Measurements from ENCODE around the gene SAFB2.

Gene SAFB2

DNA sequence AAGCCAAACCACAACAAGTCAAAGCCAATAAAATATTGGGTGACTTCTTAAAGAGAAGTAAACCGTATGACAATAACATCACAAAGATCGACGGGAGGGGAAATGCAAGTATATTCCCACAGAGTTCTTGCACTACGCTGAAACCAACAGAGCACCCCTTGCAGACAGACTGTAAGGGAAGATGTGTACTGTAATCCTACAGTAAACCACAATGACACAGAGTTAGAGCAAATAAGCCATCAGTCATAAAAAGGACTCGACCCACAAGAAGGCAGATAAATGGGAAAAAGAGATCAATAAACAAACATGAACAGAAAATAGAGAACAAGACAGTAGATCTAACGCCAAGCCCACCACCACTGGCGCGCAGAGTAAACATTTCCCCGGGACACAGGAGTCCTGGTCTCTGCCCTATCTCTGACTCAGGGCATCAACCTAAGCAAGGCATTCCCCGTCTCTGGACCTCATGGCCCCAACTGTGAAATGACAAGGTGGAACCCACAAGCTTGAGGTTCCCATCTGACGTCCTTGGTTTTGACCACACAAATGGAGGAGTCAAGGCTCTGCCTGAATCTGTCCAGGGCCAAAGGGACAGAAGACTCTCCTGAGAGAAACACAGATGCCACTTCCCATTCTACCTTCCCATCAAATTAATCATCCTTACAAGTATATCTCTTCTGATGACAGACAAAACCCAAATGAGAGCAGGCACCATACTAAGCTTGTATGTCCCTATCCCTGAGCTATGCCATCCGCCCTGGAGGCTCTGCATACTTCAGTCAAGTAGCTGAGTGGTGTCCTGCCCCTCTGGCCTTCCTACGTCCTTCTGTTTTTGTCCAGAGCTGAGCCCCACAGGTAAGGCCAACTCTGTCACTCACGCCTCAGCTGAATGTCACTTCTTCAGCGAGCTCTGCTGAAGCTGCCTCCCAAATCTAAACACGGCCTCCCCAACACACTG is 15.0 kb downstream of the SAFB2 start:
- peaks cover 16% of the 10 kb centered on the region for H3K4me1 Mint-ChIP-seq (ENCODE audit: low read depth)
- peaks cover 93% of the 10 kb centered on the region for H3K36me3 Mint-ChIP-seq (ENCODE audit: low read depth)
- no peaks in the 10 kb centered on the region for H3K27me3 Mint-ChIP-seq
- H3K27ac Mint-ChIP-seq: peak overlapping the region; percentile 53
- no peak for DNase-seq
- H3K4me3 Mint-ChIP-seq: no peak overlapping the region
- no peaks in the 10 kb centered on the region for H3K9me3 Mint-ChIP-seq

DNA sequence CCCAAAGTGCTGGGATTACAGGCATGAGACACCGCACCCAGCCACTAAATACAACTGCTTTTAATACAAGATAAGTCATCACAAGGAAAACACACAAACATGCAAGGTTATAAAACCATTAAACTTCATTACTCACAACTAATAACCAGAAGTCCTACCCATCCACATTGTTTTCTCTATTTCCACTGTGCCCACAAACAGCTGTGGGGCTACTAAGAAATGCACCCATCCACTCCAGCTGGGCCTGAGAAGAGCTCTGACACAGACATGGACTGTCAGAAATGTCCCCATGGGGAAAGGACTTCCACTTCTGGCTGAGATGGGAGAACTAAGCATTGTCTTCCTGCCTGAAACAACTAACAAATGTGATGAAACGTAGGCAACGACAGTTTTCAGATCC is 17.2 kb downstream of the SAFB2 start:
- Mint-ChIP-seq H3K27me3 (no peaks in the 10 kb centered on the region), H3K27ac (peak overlapping the region; percentile 8)

DNA sequence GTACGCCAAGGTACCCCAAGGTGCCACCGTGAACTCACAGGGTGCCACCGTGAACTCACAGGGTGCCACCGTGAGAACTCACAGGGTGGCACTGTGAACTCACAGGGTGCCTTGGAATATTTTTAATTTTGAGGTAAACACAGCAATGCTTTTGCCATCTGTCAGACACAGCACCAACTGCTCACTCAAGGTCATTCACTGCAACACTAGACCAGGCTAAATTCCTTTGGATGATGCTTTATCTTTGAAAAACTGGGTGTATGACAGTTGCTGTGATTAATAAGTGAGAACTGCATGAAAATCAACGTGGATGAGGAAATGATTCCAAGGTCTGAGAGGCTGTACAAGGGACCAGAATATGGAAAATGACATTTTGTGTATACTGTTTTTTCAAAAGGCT is 18.9 kb downstream of the SAFB2 start:
- DNase-seq: no peak
- peaks cover 16% of the 10 kb centered on the region for H3K4me1 Mint-ChIP-seq (ENCODE audit: low read depth)

More for the DNA sequence above, 17.2 kb downstream of the SAFB2 start:
- H3K36me3 Mint-ChIP-seq (ENCODE audit: low read depth): peaks cover 95% of the 10 kb centered on the region
- H3K9me3 Mint-ChIP-seq: no peaks in the 10 kb centered on the region
- peaks cover 16% of the 10 kb centered on the region for H3K4me1 Mint-ChIP-seq (ENCODE audit: low read depth)
- DNase-seq: no peak
- H3K4me3 Mint-ChIP-seq: no peak overlapping the region

DNA sequence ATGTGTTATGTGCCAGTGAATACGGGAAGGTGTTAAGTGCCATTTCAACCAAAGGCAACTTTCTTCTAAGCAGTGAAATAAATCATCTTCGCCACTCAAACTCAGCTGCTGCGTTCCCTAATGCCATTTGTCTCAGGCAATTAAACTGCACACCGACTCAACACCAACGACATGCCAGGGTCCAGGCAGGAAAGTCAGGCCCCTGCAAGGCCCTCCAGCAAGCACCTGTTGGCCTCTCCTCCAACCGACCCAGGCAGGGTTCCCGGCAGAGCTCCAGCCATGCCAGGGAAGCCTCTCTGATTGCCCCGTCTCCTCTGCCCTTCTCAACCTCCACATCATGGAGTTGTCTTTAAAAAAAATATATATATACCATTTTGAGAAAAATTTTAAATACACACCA is 21.8 kb downstream of the SAFB2 start:
- Mint-ChIP-seq H3K27ac (no peak overlapping the region), H3K27me3 (no peaks in the 10 kb centered on the region), H3K4me3 (no peak overlapping the region), H3K4me1 (ENCODE audit: low read depth) (peaks cover 3% of the 10 kb centered on the region), H3K36me3 (ENCODE audit: low read depth) (peaks cover 94% of the 10 kb centered on the region), H3K9me3 (no peaks in the 10 kb centered on the region)
- no peak for DNase-seq

More for the DNA sequence above, 18.9 kb downstream of the SAFB2 start:
- no peak overlapping the region for H3K27ac Mint-ChIP-seq
- no peaks in the 10 kb centered on the region for H3K9me3 Mint-ChIP-seq
- peaks cover 95% of the 10 kb centered on the region for H3K36me3 Mint-ChIP-seq (ENCODE audit: low read depth)
- H3K27me3 Mint-ChIP-seq: no peaks in the 10 kb centered on the region
- H3K4me3 Mint-ChIP-seq: no peak overlapping the region

DNA sequence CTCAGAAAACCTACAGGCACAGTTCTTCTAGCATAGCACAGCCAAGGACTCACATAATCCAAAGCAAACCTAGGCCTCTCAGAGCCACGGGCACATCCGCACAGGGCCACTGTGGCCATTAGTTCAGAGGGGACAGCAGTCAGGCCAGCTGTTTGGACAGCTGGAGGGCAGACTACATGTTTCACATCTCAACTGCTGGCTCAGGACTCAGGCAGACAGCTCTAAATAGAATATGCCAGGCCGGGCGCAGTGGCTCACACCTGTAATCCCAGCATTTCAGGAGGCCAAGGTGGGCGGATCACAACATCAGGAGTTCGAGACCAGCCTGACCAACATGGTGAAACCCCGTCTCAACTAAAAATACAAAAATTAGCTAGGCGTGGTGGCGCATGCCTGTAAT is 26.8 kb downstream of the SAFB2 start:
- Mint-ChIP-seq H3K4me1 (ENCODE audit: low read depth) (peaks cover 3% of the 10 kb centered on the region), H3K27ac (peak overlapping the region; percentile 34), H3K9me3 (no peaks in the 10 kb centered on the region)

DNA sequence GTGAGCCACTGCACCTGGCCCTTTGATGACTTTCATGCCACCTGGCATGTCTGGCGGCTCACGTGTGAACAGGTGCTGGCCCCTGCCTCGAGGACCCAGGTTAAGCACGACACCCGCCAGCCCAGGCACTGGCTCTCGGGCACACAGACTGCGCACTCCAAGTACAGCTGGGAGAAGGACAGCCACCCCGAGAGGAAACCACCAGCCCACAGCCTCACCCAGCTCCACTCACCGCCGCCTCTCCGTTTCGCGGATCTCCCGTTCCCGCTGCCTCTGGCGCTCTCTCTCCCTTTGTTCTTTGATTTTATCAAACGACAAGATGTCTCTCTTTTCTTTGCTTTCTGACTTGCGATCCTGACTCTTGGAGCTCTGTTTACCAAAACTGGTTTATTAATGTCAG is 27.4 kb downstream of the SAFB2 start:
- no peak for DNase-seq
- H3K9me3 Mint-ChIP-seq: no peaks in the 10 kb centered on the region
- H3K4me1 Mint-ChIP-seq (ENCODE audit: low read depth): peaks cover 3% of the 10 kb centered on the region
- H3K4me3 Mint-ChIP-seq: no peak overlapping the region
- peaks cover 97% of the 10 kb centered on the region for H3K36me3 Mint-ChIP-seq (ENCODE audit: low read depth)
- no peaks in the 10 kb centered on the region for H3K27me3 Mint-ChIP-seq
- H3K27ac Mint-ChIP-seq: peak overlapping the region; percentile 34

More for the DNA sequence above, 26.8 kb downstream of the SAFB2 start:
- Mint-ChIP-seq H3K4me3 (no peak overlapping the region), H3K36me3 (ENCODE audit: low read depth) (peaks cover 98% of the 10 kb centered on the region), H3K27me3 (no peaks in the 10 kb centered on the region)
- no peak for DNase-seq

DNA sequence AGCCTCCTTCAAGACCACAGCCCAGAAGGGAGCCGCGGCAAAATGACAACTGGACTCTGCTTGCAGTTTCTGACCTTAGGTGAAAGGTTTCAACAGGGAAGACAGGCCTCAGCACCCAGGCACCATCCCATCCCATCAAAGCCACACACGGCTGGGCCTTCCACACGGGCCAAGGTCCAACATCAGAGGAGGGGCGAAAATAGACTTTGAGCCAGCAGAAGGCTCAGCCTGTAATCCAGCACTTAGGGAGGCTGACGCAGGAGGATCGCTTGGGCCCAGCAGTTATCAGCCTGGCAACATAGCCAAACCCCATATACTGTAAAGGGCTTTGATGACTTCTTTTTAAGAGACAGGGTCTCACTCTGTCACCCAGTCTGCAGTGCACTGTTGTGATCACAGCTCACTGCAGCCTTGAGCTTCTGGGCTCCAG is 28.0 kb downstream of the SAFB2 start:
- H3K36me3 Mint-ChIP-seq (ENCODE audit: low read depth): peaks cover 97% of the 10 kb centered on the region
- H3K27ac Mint-ChIP-seq: no peak overlapping the region
- DNase-seq: no peak
- no peaks in the 10 kb centered on the region for H3K27me3 Mint-ChIP-seq
- H3K4me3 Mint-ChIP-seq: no peak overlapping the region
- peaks cover 3% of the 10 kb centered on the region for H3K4me1 Mint-ChIP-seq (ENCODE audit: low read depth)
- no peaks in the 10 kb centered on the region for H3K9me3 Mint-ChIP-seq

DNA sequence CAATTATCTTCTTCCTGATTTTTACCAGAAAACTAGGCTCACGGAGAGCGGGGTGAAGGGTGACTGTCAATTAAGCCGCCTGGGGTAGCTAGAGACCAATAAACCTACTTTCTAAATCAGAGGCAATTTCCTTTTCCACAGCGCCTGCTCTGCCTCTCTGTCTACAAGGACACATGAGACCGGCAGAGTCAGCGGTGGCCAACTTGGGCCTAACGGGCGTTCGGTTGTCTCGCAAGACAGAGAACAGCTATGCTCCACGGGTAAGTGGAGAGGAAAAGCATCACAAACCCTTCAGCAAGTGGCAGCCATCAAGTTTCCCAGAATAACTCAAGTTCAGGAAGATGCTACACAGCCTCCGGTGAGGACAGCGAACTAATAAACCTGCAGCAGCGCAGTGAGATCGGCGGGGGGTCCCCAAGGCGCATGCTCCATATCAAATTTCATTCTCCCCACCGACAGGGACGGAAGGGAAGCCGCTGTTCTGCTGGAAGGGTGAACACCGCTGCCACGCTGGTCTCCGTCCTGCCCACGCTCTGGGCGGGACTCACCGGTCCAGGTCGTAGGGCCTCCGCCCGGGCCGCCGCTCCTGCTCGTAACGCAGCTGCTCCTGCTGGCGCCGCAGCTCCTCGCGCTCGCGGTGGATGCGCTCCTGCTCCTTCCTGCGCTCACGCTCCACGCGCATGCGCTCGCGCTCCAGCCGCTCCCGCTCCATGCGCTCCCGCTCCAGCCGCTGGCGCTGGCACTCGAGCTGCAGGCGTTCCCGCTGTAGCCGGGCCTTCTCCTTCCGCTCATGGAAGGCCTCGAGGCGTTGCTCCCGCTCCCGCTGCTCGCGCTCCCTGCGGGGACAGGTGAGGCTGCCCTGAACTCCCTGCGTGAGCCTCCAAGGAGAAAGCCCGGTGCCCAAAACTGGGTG is 29.0 kb downstream of the SAFB2 start:
- H3K36me3 Mint-ChIP-seq (ENCODE audit: low read depth): peaks cover 97% of the 10 kb centered on the region
- H3K27me3 Mint-ChIP-seq: no peaks in the 10 kb centered on the region
- peak overlapping the region; percentile 12 for H3K27ac Mint-ChIP-seq
- no peaks in the 10 kb centered on the region for H3K9me3 Mint-ChIP-seq
- peaks cover 3% of the 10 kb centered on the region for H3K4me1 Mint-ChIP-seq (ENCODE audit: low read depth)
- no peak overlapping the region for H3K4me3 Mint-ChIP-seq
- DNase-seq: no peak

DNA sequence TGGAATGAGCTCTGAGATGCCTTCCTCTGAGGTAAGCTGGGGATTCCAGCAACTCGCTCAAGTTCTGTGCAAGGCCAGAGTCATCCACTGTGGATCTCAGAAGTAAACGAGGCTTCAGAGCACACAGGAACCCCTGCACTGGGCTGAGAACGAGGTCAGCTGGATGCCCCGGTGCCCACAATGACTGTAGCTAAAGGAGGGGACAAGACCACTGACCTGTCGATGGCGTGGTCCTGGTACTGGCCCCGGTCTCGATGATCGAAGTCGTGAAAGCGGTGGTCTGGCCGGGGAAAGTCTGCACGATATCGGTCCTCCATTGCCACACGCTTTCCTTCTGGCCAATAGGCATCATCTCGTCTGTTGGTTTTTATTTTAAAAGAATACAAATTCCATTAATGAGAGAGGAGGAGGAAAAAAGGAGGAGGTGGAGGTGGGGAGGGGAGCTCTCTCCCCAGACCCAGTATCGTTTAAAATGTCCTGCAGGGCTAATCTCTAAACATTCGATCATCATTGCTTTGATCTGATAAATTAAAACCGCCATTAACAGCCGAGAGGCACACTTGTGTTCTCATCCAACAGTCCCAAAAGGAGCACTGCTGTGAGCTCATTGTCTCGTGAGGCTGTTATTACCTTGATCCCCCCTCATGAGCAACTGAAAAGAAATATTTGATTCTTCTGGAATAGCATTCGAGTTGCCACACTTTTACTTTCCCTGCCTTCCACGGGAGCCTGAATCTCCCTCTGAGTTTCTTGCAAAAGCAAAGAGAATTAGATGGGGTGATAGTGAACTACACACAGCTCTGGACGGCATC is 29.8 kb downstream of the SAFB2 start:
- no peak for DNase-seq
- no peaks in the 10 kb centered on the region for H3K27me3 Mint-ChIP-seq
- H3K9me3 Mint-ChIP-seq: no peaks in the 10 kb centered on the region
- peaks cover 5% of the 10 kb centered on the region for H3K4me1 Mint-ChIP-seq (ENCODE audit: low read depth)
- H3K36me3 Mint-ChIP-seq (ENCODE audit: low read depth): peaks cover 97% of the 10 kb centered on the region
- H3K27ac Mint-ChIP-seq: peak overlapping the region; percentile 12
- H3K4me3 Mint-ChIP-seq: no peak overlapping the region

DNA sequence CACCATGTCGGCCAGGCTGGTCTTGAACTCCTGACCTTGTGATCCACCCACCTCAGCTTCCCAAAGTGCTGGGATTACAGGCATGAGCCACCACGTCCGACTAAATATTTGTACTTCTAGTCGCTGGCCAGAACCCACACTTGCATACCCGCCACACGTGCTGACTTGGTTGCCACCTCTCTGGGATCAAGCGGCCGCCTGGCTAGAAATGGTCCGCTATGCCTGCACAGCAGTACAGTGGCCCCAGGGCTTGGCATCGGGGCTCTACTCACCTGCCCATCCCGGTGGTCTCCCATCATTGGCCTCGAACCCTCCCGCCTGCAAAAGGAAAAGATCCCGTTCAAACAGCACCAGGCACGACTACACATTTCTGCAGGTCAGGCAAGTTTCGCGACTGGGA is 31.1 kb downstream of the SAFB2 start:
- Mint-ChIP-seq H3K9me3 (no peaks in the 10 kb centered on the region), H3K36me3 (ENCODE audit: low read depth) (peaks cover 98% of the 10 kb centered on the region), H3K4me1 (ENCODE audit: low read depth) (peaks cover 11% of the 10 kb centered on the region)

DNA sequence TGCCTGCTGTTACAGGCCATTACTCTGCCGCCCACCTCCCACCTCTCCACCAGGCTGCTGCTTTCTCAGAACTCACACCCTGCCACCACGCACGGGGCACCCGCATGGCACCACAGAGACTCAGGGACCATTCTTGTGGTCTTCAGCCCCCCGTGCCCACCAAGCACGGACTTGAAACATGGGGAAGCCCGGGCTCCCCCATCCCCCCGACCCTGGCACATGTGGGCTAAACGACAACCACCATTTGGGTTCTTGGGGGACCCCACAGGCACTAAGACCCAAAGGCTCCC is 31.8 kb downstream of the SAFB2 start:
- H3K36me3 Mint-ChIP-seq (ENCODE audit: low read depth): peaks cover 95% of the 10 kb centered on the region
- no peak overlapping the region for H3K27ac Mint-ChIP-seq
- peaks cover 17% of the 10 kb centered on the region for H3K4me1 Mint-ChIP-seq (ENCODE audit: low read depth)
- DNase-seq: no peak
- H3K27me3 Mint-ChIP-seq: no peaks in the 10 kb centered on the region
- H3K4me3 Mint-ChIP-seq: no peak overlapping the region
- no peaks in the 10 kb centered on the region for H3K9me3 Mint-ChIP-seq

More for the DNA sequence above, 31.1 kb downstream of the SAFB2 start:
- no peak for DNase-seq
- H3K27me3 Mint-ChIP-seq: no peaks in the 10 kb centered on the region
- H3K4me3 Mint-ChIP-seq: no peak overlapping the region
- no peak overlapping the region for H3K27ac Mint-ChIP-seq

DNA sequence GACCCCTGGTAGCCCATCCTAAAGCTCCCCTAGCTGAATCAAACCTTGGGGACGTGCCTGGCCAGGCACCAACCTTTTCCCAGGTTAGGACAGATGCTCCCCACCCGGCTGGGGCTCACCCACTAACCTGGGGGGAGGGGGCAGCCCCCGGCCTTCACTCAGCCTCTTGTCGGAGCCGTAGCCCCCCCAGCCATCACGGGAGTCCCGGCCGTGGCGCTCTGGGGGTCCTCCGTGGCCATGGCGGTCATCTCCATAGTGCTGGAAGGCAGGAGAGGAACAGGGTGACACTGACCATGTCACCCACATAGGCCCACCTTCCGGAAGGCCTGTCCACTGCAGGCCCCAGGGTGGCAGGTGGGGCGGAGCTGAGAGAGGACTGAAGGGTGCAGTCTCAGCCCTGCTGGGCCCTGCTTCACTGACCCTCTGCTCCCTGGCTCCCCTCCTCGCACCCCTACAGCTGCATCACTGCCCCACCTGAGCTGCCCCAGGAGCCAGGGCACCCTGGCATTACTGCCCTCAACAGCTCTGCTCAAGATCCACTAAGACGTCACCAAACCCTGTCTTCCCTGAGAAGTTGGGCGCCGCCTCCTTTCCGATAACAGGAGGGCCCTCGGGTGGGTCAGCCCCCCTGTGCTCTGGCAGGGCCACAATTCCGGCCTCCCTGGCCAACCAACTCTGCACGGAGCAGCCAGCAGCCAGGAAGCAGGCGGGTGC is 32.3 kb downstream of the SAFB2 start:
- no peak overlapping the region for H3K4me3 Mint-ChIP-seq
- no peaks in the 10 kb centered on the region for H3K9me3 Mint-ChIP-seq
- peaks cover 95% of the 10 kb centered on the region for H3K36me3 Mint-ChIP-seq (ENCODE audit: low read depth)
- H3K27me3 Mint-ChIP-seq: no peaks in the 10 kb centered on the region
- peak overlapping the region; percentile 50 for H3K27ac Mint-ChIP-seq
- peaks cover 22% of the 10 kb centered on the region for H3K4me1 Mint-ChIP-seq (ENCODE audit: low read depth)
- no peak for DNase-seq

DNA sequence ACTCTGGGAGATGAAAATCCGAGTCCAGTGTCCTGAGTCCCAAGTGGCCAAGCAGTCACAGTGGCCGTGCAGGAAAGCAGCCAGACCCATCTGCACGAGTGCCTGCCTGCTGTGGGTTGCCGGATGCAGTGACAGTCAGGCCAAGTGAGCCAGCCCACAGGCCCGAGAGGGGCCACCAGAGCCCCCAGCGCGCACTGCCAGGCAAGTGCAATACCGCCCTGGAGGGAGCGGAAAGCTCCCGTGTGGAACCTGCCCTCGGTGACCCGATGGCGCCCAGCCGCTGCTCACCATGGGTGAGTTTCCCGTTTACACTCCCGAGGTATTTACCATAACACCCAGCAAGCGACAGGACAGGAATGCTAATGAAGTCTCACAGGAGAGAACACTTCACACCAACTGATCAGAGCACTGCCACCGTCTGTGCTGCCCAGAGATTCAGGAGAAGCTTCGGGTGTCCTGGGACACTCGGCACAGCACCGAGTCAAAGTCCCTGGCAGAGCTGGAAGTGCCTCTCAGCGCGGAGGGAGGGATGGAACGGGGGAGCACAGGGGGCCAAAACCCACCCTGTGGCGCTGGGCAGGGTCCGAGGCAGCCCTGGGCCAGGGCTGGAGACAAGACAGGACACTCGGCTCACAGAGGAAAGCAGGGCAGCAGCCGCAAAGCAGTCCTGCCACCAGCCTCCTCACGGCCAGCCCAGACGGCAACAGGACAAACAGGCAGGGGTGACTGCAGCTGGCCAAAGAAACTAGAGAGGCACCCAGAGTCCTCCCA is 33.5 kb downstream of the SAFB2 start:
- Mint-ChIP-seq H3K27ac (no peak overlapping the region), H3K9me3 (no peaks in the 10 kb centered on the region), H3K4me3 (no peak overlapping the region), H3K27me3 (no peaks in the 10 kb centered on the region), H3K36me3 (ENCODE audit: low read depth) (peaks cover 89% of the 10 kb centered on the region), H3K4me1 (ENCODE audit: low read depth) (peaks cover 22% of the 10 kb centered on the region)
- no peak for DNase-seq

Measured in activated T-cell treated with anti-CD3 and anti-CD28 coated beads, Interleukin-2, amount 50 U/mL, for 24 hours (primary cell).